Ishikawa (cell line): ENCODE measurements around the gene DENND1A.

ENCODE experiments used
- CEBPB ChIP-seq: IDR thresholded peaks from 2 replicates; pipeline ENCODE4 v1.6.1; 2012
- CREB1 ChIP-seq: IDR thresholded peaks from 2 replicates; pipeline ENCODE4 v1.6.1; 2012; ENCODE audit warnings: low read depth
- EGR1 ChIP-seq: IDR thresholded peaks from 2 replicates; pipeline ENCODE4 v1.6.1; 2012
- EP300 ChIP-seq: IDR thresholded peaks from 2 replicates; pipeline ENCODE4 v1.6.1; 2012; ENCODE audit warnings: borderline replicate concordance
- FOXM1 ChIP-seq: IDR thresholded peaks from 2 replicates; pipeline ENCODE4 v1.6.1; 2012; ENCODE audit warnings: low read depth, borderline replicate concordance
- NFIC ChIP-seq: IDR thresholded peaks from 2 replicates; pipeline ENCODE4 v1.6.1; 2012
- RAD21 ChIP-seq: IDR thresholded peaks from 2 replicates; pipeline ENCODE4 v1.6.1; 2012; ENCODE audit warnings: low read depth
- TAF1 ChIP-seq: IDR thresholded peaks from 2 replicates; pipeline ENCODE4 v1.6.1; 2012; ENCODE audit warnings: low read depth, mild to moderate bottlenecking
- TCF12 ChIP-seq: IDR thresholded peaks from 2 replicates; pipeline ENCODE4 v1.6.1; 2012; ENCODE audit warnings: low read depth
- TEAD4 ChIP-seq: IDR thresholded peaks from 2 replicates; pipeline ENCODE4 v1.6.1; 2012
- USF1 ChIP-seq: IDR thresholded peaks from 2 replicates; pipeline ENCODE4 v1.6.1; 2012
- YY1 ChIP-seq: IDR thresholded peaks from 2 replicates; pipeline ENCODE4 v1.6.1; 2012; ENCODE audit warnings: low read depth
- ZBTB7A ChIP-seq: IDR thresholded peaks from 2 replicates; pipeline ENCODE4 v1.6.1; 2012; ENCODE audit warnings: low read depth
- TF ChIP-seq, protein P1 (sequence below): IDR thresholded peaks from 2 replicates; pipeline ENCODE4 v1.6.1; 2012
- TF ChIP-seq, protein P2 (sequence below): IDR thresholded peaks from 2 replicates; pipeline ENCODE4 v1.6.1; 2012; ENCODE audit warnings: low read depth, mild to moderate bottlenecking

DENND1A gene

DNA sequence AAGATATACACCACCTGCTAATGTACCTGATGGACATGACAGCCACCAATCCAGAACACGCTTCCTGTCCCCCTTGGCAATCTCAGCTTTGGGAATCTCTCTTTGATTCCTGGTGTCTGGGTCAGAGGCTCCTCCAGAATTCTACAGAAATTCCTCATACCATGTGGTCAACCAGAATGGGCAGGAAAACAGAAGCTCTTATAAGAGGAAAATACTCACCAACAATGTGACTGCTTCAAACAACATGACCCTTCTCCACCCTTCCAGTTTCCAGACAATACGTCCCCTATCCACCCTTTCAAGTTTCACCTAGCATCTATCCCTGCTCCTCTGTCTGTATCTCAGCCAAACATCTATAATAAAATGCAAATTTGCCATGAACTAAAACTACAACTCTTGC is 247.2 kb downstream of the DENND1A start:
- TF ChIP-seq ZBTB7A = no peak
- TF ChIP-seq CEBPB = no peak
- no peak for TF ChIP-seq CREB1
- no peak for TF ChIP-seq EGR1
- no peak for TF ChIP-seq YY1
- TF ChIP-seq, protein P1, sequence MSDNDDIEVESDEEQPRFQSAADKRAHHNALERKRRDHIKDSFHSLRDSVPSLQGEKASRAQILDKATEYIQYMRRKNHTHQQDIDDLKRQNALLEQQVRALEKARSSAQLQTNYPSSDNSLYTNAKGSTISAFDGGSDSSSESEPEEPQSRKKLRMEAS = no peak
- no peak for TF ChIP-seq USF1
- TF ChIP-seq TEAD4 = no peak
- TF ChIP-seq FOXM1 = no peak
- no peak for TF ChIP-seq TAF1
- no peak for TF ChIP-seq EP300
- no peak for TF ChIP-seq TCF12
- TF ChIP-seq NFIC = no peak
- TF ChIP-seq, protein P2, sequence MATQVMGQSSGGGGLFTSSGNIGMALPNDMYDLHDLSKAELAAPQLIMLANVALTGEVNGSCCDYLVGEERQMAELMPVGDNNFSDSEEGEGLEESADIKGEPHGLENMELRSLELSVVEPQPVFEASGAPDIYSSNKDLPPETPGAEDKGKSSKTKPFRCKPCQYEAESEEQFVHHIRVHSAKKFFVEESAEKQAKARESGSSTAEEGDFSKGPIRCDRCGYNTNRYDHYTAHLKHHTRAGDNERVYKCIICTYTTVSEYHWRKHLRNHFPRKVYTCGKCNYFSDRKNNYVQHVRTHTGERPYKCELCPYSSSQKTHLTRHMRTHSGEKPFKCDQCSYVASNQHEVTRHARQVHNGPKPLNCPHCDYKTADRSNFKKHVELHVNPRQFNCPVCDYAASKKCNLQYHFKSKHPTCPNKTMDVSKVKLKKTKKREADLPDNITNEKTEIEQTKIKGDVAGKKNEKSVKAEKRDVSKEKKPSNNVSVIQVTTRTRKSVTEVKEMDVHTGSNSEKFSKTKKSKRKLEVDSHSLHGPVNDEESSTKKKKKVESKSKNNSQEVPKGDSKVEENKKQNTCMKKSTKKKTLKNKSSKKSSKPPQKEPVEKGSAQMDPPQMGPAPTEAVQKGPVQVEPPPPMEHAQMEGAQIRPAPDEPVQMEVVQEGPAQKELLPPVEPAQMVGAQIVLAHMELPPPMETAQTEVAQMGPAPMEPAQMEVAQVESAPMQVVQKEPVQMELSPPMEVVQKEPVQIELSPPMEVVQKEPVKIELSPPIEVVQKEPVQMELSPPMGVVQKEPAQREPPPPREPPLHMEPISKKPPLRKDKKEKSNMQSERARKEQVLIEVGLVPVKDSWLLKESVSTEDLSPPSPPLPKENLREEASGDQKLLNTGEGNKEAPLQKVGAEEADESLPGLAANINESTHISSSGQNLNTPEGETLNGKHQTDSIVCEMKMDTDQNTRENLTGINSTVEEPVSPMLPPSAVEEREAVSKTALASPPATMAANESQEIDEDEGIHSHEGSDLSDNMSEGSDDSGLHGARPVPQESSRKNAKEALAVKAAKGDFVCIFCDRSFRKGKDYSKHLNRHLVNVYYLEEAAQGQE = no peak

GRCh38 chr9:123680352-123680751 is 249.6 kb downstream of the DENND1A start:
- no peak for TF ChIP-seq EGR1
- TF ChIP-seq USF1 = no peak
- TF ChIP-seq CREB1 = no peak
- TF ChIP-seq NFIC = no peak
- no peak for TF ChIP-seq CEBPB

- TF ChIP-seq YY1 (no peak), EGR1 (no peak), USF1 (no peak), EP300 (no peak), NFIC (no peak)
- TF ChIP-seq, protein P2 = no peak
Measured at GRCh38 chr9:123679330-123679987, 250.5 kb downstream of the DENND1A start.

GRCh38 chr9:123678878-123679329 is 251.0 kb downstream of the DENND1A start:
- no peak for TF ChIP-seq TCF12
- no peak for TF ChIP-seq RAD21
- no peak for TF ChIP-seq EP300
- no peak for TF ChIP-seq CREB1
- no peak for TF ChIP-seq NFIC
- TF ChIP-seq, protein P2 = no peak
- no peak for TF ChIP-seq FOXM1
- TF ChIP-seq, protein P1 = no peak
- TF ChIP-seq ZBTB7A = no peak
- no peak for TF ChIP-seq EGR1
- TF ChIP-seq YY1 = no peak
- no peak for TF ChIP-seq USF1
- no peak for TF ChIP-seq CEBPB
- no peak for TF ChIP-seq TEAD4
- no peak for TF ChIP-seq TAF1
